Left ventricle myocardium superior (tissue), 1 donor: ENCODE results near the gene BCR. TPM values are rescaled to one million over a fixed set of nuclear protein-coding genes. Genes with fewer than 3 reads are reported as not detected.
A peak's percentile ranks its signal among the peaks of the same experiment; 100 is the strongest.

ENCODE experiments used
- ATAC-seq: fragments of 200-7000 bp; cut with Tn5 transposase; one replicate; pipeline ENCODE4 v1.9.1; 2020; ENCODE audit warnings: mild to moderate bottlenecking, moderate library complexity
- DNase-seq: peaks from one replicate; pipeline ENCODE4 v3.0.0-alpha.2; 2020
- intact Hi-C: fragments of 100-400 bp; cut with micrococcal nuclease; formaldehyde crosslinking; loops from one replicate; pipeline ENCODE4 v1.11.0; 2022
- total RNA-seq: library from RNA; stranded (reverse); fragmentation: NEBNext Ultra II Directional; extraction: Animal tissue kit (Norgen Biotek cat#: 25700); gene quantifications from one replicate; pipeline ENCODE4 v1.2.1, GENCODE V29; 2021
- donor health status: DM: no; HTN: yes; CAD: no; lungs with severe emphysema.

The BCR gene
- total RNA-seq, 1 donor from 2014 or later = 25.0 TPM

DNA sequence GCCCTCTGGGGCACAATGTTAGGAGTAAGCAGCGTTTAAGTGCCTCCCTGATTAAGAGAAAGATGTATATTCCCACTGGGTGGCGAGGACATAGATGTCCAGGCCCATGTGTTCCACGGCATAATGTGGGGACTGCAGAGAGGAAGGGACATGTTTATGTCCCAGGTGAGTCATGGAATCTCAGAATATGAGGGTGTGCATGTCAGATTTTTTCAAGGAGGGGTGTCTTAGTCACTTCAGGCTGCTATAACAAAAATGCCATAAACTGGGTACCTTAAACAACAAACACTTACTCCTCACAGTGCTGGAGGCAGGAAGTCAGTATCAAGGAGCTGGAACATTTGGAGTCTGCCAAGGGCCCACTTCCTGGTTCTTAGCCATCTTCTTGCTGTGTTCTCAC lies 55.1 kb downstream of the BCR start:
- DNase-seq (no peak), ATAC-seq (no peak)
- intact Hi-C loops = no loop called here

DNA sequence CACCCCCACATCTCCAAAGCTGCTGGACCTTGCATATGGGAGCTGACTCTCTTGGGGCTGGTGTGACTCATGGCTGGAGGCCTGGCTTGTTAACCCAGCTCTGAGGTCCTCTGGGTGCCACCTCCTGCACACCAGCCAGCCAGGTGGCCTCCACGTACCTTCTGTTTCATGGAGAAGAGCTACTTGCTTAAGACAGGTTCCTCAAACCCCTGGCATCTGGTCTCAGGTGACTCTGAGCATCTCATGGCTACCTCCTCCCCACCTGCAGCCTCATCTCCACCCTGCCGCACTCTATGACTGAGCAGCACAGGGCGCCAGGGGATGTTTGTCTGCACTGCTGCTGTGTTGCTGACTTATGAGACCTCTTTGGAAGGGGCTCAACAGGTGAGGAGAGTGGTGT lies 55.7 kb downstream of the BCR start:
- ATAC-seq (no peak), DNase-seq (no peak)
- intact Hi-C loops = no loop called here

DNA sequence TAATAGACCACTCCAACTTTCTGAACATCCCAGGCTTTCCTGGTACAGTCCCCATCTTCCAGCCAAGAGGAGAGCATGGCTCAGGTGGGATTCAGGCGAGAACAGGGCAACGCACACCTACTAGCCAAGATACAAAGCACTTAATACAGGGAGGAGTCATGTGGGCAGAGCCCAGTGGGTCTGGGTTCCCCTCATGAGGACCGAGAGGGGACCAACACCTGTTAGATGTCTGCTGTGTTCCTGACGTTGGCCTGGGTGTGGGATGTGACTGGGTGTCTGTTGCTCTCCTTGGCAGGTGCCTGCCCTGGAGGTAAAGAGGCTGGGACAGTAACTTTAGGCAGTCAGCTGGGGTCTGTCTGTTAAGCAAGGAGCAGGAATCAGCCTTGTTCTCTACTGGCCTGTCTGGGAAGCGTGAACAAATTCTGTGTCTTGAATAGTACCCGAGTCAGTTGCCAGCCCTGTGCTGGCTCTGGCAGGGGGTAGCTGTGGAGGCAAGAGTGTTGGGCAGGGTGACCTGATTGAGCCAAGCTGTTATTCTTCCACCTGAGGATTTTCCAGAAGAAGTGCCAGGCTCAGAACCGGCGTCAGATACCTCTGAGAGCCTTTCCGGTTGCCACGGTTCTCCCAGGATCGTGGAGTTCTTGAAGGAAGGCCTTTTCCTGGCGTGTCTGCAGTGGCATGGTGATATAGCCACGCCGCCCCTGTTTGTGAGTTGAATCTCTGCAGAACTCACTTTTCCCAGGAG lies 56.3 kb downstream of the BCR start:
- no peak for DNase-seq
- intact Hi-C loops = no loop called here

DNA sequence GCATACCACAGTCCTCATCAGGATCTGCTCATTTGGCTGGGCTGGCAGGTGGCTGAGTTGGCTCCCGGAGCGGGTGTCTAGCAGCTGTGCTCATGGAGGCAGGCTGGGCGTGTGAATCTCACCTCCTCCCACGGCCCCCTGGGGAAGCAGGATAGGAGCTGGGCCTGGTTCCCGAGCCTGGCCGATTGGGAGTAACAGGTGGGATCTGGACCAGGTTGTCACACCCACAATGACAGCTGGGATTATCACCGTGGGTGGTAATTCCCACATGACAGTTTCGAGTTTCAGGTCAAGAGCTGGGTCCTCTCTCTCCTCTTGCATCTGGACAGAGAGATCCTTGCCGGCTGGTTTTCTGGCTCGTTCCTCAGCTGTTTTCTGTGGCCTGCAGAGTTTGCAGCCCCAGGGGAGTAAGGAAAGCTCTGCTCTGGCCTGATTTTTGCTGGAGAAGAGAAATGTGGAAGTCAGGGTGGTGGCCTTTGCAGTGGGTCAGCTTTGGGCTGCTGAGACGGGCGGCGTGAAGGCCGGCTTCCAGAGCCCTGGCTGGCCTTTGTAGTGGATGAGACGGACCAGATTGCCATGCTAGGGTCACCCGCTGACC lies 57.0 kb downstream of the BCR start:
- intact Hi-C loops = no loop called here
- DNase-seq = peak; percentile 91
- ATAC-seq = peak; percentile 82

More for the DNA sequence above, 56.3 kb downstream of the BCR start:
- peak; percentile 40 for ATAC-seq

- ATAC-seq (no peak), DNase-seq (no peak)
- intact Hi-C loops = no loop called here
Observed at GRCh38 chr22:23237841-23238240, 57.5 kb downstream of the BCR start.

GRCh38 chr22:23238707-23239106 lies 58.4 kb downstream of the BCR start:
- intact Hi-C loops = no loop called here
- ATAC-seq (no peak), DNase-seq (no peak)

DNA sequence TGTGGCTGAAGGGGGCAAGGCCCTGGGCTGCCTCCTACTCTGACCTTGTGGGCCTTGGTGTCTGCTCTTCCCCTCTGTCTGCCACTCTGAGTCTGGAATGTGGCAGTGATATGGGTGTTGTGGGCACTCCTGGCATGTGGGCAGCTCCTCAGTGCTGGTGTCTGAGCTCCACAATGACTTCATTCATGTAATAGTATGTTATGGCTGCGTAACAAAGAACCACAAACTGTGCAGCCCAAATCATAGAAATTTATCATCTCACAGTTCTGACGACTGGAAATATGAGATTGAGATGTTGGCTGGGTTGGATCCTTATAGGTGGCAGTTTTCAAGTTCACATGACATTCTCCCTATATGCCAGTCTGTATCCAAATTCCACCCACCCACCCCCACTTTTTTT lies 59.1 kb downstream of the BCR start:
- ATAC-seq = no peak

GRCh38 chr22:23240639-23241389 lies 60.5 kb downstream of the BCR start:
- ATAC-seq (no peak), DNase-seq (no peak)
- intact Hi-C loops = no loop called here

More for the DNA sequence above, 59.1 kb downstream of the BCR start:
- DNase-seq = no peak
- intact Hi-C loops = no loop called here

- DNase-seq (no peak), ATAC-seq (no peak)
- intact Hi-C loops = no loop called here
Observed at GRCh38 chr22:23241562-23242472, 61.5 kb downstream of the BCR start.

GRCh38 chr22:23242473-23243001 lies 62.2 kb downstream of the BCR start:
- no peak for ATAC-seq
- no peak for DNase-seq
- intact Hi-C loops = no loop called here

- DNase-seq (no peak), ATAC-seq (no peak)
- intact Hi-C loops = no loop called here
Observed at GRCh38 chr22:23243006-23243573, 62.8 kb downstream of the BCR start.

GRCh38 chr22:23243859-23244689 lies 63.8 kb downstream of the BCR start:
- intact Hi-C loops = no loop called here
- no peak for DNase-seq
- no peak for ATAC-seq

- no peak for ATAC-seq
- intact Hi-C loops = no loop called here
- no peak for DNase-seq
Observed at GRCh38 chr22:23244690-23245044, 64.4 kb downstream of the BCR start.

DNA sequence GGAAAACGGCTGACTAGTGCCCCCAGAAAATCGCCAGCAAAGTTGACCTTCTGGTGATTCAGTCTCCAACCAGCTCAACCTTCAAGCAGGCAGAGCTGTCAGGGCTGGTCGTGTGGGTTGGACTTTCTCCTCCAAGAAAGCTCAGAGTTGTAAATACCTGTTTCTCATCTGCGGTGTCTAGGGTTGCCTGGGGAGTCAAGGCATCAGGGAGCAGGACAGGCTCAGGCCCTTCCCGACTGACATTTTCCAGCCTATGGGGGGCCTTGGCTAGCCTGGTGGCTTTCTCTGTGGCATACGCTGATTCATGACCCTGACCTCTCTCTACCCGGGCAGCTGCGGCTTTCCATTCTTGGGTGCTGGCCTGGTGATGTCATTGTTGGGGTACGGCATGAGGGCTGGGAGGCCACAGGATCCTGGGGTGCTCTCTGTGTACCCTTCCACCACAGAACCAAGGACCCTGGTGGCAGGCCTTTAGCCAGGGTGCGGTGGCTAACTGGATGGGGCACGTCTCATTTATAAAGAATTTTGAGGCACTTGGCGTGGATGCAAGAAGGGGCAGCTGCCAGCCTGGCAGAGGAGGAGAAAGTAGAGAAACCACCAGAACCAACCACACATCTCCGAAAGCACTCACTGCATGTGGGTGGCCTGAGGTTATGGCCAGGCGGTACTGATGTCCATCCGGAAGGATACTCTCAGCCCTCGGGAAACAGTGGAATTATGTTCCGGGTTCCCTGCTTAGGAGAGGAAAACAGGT lies 64.9 kb downstream of the BCR start:
- no peak for DNase-seq
- ATAC-seq = no peak
- intact Hi-C loops = no loop called here

GRCh38 chr22:23245799-23246136 lies 65.5 kb downstream of the BCR start:
- intact Hi-C loops = no loop called here
- ATAC-seq = no peak

DNA sequence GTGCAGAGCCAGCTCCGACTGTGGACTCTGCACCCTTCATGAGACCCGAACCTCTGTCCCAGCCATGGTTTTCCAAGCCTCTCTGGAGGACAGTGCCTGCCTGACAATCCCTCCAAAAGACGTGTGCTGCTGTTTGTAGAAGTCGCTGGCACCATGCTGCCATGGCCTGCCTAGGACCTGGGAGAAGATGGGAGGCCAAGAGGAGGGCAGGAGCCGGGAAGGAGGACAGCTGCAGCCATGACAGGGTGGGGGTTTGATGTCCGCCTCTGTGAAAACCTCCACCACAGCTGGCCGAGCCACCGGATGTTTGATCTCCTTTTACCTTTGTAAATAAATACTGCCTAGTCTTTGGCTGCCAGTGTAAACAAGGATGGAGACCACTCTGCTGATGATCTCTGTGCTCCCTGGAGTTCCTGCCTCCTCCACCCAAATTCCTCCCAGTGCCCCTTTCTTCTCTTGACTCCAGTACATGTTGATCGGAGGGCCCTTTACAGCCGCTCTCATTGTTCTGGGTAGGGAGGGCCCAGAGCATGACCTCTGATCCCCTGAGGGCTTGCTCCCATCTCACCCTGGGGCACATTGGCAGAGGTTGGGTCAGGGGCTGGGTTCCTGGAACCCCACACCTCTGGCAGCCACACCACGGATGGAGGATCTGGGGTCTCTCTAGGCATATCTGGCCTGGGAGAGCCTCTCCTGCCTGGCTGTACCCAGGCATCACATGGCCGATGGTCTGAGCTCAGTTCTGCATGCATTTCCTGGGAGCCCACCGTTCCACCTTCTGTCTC lies 66.9 kb downstream of the BCR start:
- intact Hi-C loops = no loop called here
- no peak for ATAC-seq
- no peak for DNase-seq

More at GRCh38 chr22:23245799-23246136, 65.5 kb downstream of the BCR start:
- no peak for DNase-seq

DNA sequence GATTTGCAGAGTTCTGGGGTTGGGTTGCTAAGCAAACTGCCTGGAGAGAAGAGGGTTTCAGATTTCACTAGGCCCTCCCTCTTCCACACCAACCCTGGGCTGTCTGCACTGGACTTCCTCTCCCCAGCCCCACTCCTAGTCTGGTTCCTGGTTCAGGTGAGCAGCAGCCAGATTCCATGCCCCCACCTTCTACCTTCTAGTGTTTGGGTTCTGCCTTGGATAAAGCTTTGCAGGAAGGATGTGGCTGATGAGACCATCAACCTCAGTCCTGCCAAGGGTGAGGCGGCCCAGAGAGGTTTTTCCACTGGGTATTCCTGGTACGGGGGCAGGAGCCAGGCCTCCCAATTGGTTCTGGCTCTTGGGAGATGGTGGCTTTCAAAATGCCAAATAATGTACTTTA lies 68.3 kb downstream of the BCR start:
- DNase-seq = no peak
- ATAC-seq = no peak
- intact Hi-C loops = no loop called here
